Lower leg skin (tissue), 3 donors: ENCODE measurements around the gene APEH.

Source experiments
- CTCF ChIP-seq, 3 donors: fragments of 450-650 bp; IDR thresholded peaks; one replicate each; pipeline ENCODE4 v1.5.1; 2016; ENCODE audit warnings: antibody characterized with exemption in 3 of 3, mild to moderate bottlenecking in 3 of 3, moderate library complexity in 2 of 3
- POLR2A ChIP-seq, 2 donors: fragments of 450-650 bp; IDR thresholded peaks; one replicate each; pipeline ENCODE4 v1.6.1; 2016 to 2017; ENCODE audit warnings: antibody characterized with exemption in 2 of 2, mild to moderate bottlenecking in 1 of 2, moderate library complexity in 1 of 2

DNA sequence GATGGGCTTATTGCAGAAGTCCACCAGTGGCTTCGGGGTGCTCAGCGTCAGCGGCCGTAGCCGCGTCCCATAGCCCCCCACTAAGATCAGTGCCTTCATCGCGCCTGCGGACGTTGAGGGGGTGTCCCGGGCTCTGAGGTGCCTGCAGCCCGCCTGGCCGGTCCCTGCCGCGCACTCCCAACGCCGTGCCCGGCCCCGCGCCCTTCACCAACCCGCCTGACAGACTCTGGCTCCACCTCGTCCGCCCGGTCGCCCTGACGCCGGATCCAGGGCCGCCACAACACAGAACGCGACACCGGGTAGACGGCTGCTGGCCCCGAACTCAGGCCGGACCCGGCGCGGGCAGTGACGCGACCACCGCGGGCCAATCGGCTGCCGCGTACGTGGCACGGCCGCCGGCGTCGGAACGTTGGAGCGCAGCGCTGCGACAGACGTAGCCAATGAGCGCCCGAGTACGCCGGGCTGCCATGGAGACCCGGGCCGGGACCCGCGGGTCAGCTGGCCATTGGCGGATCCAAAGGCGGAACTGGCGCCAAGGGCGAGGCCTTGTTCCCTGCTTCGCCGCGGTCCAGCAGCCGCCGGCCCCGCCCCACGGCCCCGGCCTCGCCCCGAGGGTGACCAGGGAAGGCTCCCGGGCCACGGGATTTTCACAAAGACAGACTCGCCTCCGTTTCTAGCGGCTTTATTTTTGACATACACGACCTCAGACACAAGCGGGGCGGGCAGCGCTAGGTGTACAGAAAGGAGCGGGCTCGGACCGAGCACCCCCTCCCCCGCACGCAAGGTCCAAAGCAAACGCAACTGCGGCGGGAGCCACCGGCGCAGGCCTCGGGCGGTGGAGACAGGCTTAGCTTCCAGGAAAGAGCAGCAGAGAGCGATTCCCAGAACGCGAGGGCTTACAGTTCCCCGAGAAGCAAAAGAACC, 49.7 kb downstream of the APEH start, which contains the start of gene GMPPB:
- TF ChIP-seq CTCF (IDR thresholded peaks at IDR 0.05) (no peak), POLR2A (IDR thresholded peaks at IDR 0.05) (no peak)
